Right atrium auricular region (tissue), 2 donors: ENCODE results near the gene COL27A1. TPM values are rescaled to one million over a fixed set of nuclear protein-coding genes. Genes with fewer than 3 reads are reported as not detected.

Experiments used
- DNase-seq: peaks from one replicate; pipeline ENCODE4 v3.0.0-alpha.2; 2019; ENCODE audit warnings: low spot score
- H3K27ac ChIP-seq, 2 donors: fragments of 200-600 bp; sonication (generic); 1 replicate in 1 of 2; 2 replicates in 1 of 2; pipeline ENCODE4 v1.5.1; 2016 to 2019
- H3K27me3 ChIP-seq, 2 donors: fragments of 200-600 bp; sonication (generic); one replicate each; pipeline versions ENCODE4 v1.5.1 to v1.6.0; 2017 to 2019
- H3K36me3 ChIP-seq: fragments of 200-600 bp; sonication (generic); one replicate; pipeline ENCODE4 v1.5.1; 2016
- H3K4me1 ChIP-seq, 2 donors: fragments of 200-600 bp; sonication (generic); one replicate each; pipeline versions ENCODE4 v1.5.1 to v1.6.0; 2017 to 2019
- H3K4me3 ChIP-seq, 2 donors: fragments of 200-600 bp; sonication (generic); 1 replicate in 1 of 2; 2 replicates in 1 of 2; pipeline ENCODE4 v1.5.1; 2017 to 2019; ENCODE audit warnings: mild to moderate bottlenecking in 1 of 2, moderate library complexity in 1 of 2
- H3K9me3 ChIP-seq, 2 donors: fragments of 200-600 bp; sonication (generic); one replicate each; pipeline ENCODE4 v1.5.1; 2019
- total RNA-seq, 2 donors: library from RNA; depleted of rRNA; stranded (reverse); fragments of >200 nt; gene quantifications; one replicate each; pipeline ENCODE4 v1.1.0, GENCODE V29; 2016
- TF ChIP-seq, protein P1 (sequence below), 2 donors: fragments of 200-600 bp; sonication (generic); IDR thresholded peaks; one replicate each; pipeline ENCODE4 v1.5.1; 2019; ENCODE audit warnings: antibody characterized with exemption in 2 of 2

Gene COL27A1
- total RNA-seq, 2 donors from 2014 or later = 1.5 to 2.7 TPM

DNA sequence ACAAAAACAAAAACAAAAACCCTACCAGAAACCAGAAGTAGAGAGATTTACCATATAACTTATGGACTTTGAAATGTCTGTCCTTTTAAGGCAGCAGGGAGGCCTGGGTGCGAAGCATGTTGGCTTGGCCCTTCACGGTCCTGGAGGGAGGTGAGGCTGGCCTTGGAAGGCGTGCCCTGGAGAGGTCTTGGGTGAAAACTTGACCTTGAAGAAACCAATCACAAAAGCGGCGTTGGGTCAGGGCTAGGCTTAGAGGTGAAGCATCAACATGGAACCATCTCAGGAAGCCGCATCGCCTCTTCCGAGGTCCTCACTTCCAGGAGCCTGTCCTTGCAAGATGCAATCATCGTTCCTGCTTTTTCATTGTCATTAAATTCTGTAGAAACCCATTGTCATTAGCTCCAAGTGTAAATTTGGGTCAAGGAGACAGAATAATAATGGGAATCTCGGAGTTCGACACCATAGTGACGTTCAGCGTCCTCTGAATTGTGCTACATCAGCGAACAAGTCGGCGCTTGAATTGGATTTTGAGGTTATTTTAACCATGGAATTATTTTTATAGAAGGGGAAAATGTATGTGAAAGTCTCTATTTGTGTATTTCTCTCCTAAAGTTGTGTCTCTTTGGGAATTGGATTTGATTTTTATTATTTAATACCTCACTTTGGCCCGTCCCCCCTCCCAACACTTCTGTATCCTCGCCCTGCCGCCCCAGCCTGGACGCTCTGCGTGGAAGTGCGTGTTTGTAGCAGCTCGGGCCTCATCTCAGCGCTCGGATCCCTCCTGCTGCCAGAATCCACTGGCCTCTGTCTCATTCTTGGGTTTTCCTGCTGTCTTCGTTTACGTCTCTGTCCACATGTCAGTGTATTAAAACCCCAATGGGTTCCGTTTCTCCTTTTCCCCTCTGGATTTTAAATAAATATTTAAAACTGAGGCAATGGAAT lies 156.5 kb downstream of the COL27A1 start:
- DNase-seq = no peak
- TF ChIP-seq, protein P1, sequence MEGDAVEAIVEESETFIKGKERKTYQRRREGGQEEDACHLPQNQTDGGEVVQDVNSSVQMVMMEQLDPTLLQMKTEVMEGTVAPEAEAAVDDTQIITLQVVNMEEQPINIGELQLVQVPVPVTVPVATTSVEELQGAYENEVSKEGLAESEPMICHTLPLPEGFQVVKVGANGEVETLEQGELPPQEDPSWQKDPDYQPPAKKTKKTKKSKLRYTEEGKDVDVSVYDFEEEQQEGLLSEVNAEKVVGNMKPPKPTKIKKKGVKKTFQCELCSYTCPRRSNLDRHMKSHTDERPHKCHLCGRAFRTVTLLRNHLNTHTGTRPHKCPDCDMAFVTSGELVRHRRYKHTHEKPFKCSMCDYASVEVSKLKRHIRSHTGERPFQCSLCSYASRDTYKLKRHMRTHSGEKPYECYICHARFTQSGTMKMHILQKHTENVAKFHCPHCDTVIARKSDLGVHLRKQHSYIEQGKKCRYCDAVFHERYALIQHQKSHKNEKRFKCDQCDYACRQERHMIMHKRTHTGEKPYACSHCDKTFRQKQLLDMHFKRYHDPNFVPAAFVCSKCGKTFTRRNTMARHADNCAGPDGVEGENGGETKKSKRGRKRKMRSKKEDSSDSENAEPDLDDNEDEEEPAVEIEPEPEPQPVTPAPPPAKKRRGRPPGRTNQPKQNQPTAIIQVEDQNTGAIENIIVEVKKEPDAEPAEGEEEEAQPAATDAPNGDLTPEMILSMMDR (IDR thresholded peaks at IDR 0.05) = no peak
- Histone ChIP-seq H3K4me3 (no peak overlapping the region), H3K4me1 (no peaks in the 10 kb centered on the region), H3K36me3 (no peaks in the 10 kb centered on the region), H3K27ac (no peak overlapping the region), H3K27me3 (no peaks in the 10 kb centered on the region), H3K9me3 (no peaks in the 10 kb centered on the region)

DNA sequence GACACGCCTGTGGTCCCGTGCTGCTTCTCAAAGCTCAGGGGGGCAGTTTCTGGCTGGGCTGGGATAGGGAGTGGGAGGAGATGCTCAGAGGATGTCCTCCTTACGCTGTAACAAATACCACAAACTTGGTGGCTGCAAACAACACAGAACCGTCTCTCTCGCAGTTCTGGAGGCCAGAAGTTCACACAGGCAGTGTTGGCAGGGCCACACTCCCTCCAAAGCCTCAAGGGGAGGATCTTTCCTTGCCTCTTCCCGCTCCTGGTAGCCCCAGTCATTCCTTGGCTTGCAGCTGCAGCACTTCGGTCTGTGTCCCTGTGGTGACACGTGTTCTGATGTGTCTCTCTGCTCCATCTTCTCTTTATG lies 157.2 kb downstream of the COL27A1 start:
- no peak for DNase-seq
- Histone ChIP-seq H3K36me3 (no peaks in the 10 kb centered on the region), H3K27me3 (no peaks in the 10 kb centered on the region), H3K4me1 (no peaks in the 10 kb centered on the region), H3K9me3 (no peaks in the 10 kb centered on the region), H3K27ac (no peak overlapping the region), H3K4me3 (no peak overlapping the region)
- TF ChIP-seq, protein P1 (IDR thresholded peaks at IDR 0.05) = no peak

DNA sequence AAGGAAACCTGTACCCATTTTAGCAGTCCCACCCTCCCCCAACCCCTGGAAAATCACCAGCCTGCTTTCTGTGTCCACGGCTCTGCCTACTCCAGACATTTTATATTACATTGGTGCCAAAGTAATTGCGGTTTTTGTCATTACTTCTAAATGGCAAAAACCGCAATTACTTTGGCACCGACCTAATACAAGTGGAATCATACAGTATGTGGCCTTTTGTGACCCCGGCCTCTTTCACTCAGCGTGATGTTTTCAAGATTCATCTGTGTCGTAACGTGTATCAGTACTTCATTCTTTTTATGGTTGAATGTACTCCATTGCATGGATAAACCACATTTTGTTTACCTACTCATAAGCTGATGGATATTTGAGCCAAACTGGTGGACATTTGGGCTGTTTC lies 157.8 kb downstream of the COL27A1 start:
- no peak overlapping the region for H3K4me3 ChIP-seq
- DNase-seq = no peak

DNA sequence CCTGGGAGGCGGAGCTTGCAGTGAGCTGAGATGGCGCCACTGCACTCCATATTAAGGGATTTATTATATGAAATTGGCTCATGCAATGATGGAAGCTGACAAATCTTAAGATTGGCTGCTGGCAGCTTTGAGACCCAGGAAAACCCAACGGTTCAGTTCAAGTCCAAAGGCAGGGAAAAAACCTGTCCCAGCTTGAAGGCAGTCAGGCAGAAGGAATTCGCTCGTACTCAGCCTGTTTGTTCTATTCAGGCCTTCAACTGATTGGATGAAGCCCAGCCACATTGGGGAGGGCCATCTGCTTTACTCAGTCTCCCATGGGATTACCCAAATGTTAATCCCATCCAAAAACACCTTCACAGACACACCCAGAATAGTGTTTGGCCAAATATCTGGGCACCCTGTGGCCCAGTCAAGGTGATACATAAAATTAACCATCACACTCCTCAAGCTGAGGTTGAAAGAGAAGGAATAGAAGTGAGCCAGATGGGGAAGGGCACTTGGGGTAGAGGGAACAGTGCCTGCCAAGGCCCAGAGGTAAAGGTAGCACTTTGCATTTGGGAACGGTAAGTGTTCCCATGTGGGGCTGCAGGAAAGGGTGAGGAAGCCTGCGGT lies 159.0 kb downstream of the COL27A1 start:
- no peak for DNase-seq
- no peaks in the 10 kb centered on the region for H3K27me3 ChIP-seq
- TF ChIP-seq, protein P1 (IDR thresholded peaks at IDR 0.05) = no peak
- H3K4me3 ChIP-seq = no peak overlapping the region
- no peak overlapping the region for H3K27ac ChIP-seq
- H3K9me3 ChIP-seq = no peaks in the 10 kb centered on the region
- no peaks in the 10 kb centered on the region for H3K36me3 ChIP-seq
- no peaks in the 10 kb centered on the region for H3K4me1 ChIP-seq

More for the DNA sequence above, 157.8 kb downstream of the COL27A1 start:
- Histone ChIP-seq H3K27me3 (no peaks in the 10 kb centered on the region), H3K36me3 (no peaks in the 10 kb centered on the region), H3K4me1 (no peaks in the 10 kb centered on the region), H3K27ac (no peak overlapping the region), H3K9me3 (no peaks in the 10 kb centered on the region)
- TF ChIP-seq, protein P1 (IDR thresholded peaks at IDR 0.05) = no peak

DNA sequence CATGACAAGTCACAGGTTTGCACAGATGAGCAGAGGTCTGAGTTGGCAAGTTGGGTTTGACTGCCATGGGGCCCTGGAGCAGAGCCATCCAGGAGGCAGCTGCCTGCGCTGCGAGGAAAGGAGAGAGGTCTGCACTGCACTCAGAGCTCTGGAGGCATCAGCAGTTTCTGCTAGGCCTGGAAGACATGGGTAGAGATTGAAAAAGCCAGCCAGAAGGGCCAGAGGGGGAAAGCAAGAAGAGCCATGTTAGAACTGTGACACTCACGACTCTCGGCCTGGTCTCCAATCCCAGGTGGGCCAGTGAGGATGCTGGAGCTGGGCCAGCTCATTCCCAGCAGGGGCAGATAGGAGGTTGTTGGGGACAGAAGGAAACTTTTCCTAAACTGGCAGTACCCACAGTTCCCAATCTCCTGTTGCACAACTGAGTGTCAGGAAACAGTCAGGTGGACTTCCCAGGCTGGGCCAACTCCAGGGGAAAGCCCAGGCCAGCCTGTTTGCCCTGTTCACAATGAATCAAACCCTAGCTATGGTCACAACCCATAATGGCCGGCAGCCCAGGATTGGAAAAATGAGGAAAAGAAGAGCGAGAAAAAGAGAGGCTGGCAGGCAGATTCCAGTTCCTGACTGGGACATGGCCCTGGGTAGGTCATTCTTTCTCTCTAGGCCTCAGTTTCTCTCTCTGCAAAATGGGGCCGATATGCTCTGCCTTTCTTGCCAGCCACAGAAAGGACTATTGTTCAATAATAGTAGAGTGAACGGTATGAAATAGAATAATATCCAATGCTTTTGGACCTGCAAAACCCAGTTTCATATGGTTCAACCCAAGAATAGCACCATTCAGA lies 159.8 kb downstream of the COL27A1 start:
- Histone ChIP-seq H3K4me3 (no peak overlapping the region), H3K9me3 (no peaks in the 10 kb centered on the region), H3K27me3 (no peaks in the 10 kb centered on the region), H3K36me3 (no peaks in the 10 kb centered on the region), H3K27ac (no peak overlapping the region), H3K4me1 (no peaks in the 10 kb centered on the region)
- DNase-seq = no peak
- TF ChIP-seq, protein P1 (IDR thresholded peaks at IDR 0.05) = no peak
